DMS 273 (cell line): ENCODE data around the gene ENO3.
"Not testable (repeated sequence)": the region's sequence is repeated elsewhere in the genome, so short reads cannot be mapped to it uniquely, and the experiment has no call there.

ENCODE experiments used
- DNase-seq: peaks from one replicate; lab custom pipeline; 2025; ENCODE audit not compliant: unreplicated experiment; lab: John Stamatoyannopoulos, UW

ENO3 gene

GRCh38 chr17:4950746-4951204 is at the start of gene ENO3:
Gene ENO3 (plus strand): TSS chr17:4951119. CDS start chr17:4951830, 711 bp downstream.
- DNase-seq, result no peak

- no peak for DNase-seq
Observed at GRCh38 chr17:4901648-4902344, 49.1 kb upstream of the ENO3 start.

GRCh38 chr17:4902540-4902939 is 48.4 kb upstream of the ENO3 start:
- no peak for DNase-seq

- peak; percentile 83 for DNase-seq
Observed at GRCh38 chr17:4903051-4903818, 47.7 kb upstream of the ENO3 start, which contains the start of gene CHRNE. Gene CHRNE (minus strand): TSS chr17:4903098. CDS start chr17:4903063, 35 bp downstream.

GRCh38 chr17:4906642-4907041 is 44.3 kb upstream of the ENO3 start:
- not testable (repeated sequence) for DNase-seq

- DNase-seq, result no peak
Observed at GRCh38 chr17:4908301-4908700, 42.6 kb upstream of the ENO3 start.

GRCh38 chr17:4908711-4909496 is 42.0 kb upstream of the ENO3 start:
- peak; percentile 91 for DNase-seq

- DNase-seq, result peak; percentile 45
Observed at GRCh38 chr17:4913994-4914393, 36.9 kb upstream of the ENO3 start.

GRCh38 chr17:4914551-4914950 is 36.4 kb upstream of the ENO3 start:
- DNase-seq, result not testable (repeated sequence)

GRCh38 chr17:4919511-4920047 is 31.3 kb upstream of the ENO3 start:
- DNase-seq, result no peak

GRCh38 chr17:4920351-4921048 is 30.4 kb upstream of the ENO3 start:
- no peak for DNase-seq

GRCh38 chr17:4921320-4921719 is 29.6 kb upstream of the ENO3 start:
- no peak for DNase-seq

GRCh38 chr17:4926577-4927335 is 24.2 kb upstream of the ENO3 start:
- not testable (repeated sequence) for DNase-seq

GRCh38 chr17:4928881-4929280 is 22.0 kb upstream of the ENO3 start:
- DNase-seq, result no peak

- DNase-seq, result no peak
Observed at GRCh38 chr17:4931963-4932362, 19.0 kb upstream of the ENO3 start, which contains the start of gene GP1BA. Gene GP1BA (plus strand): TSS chr17:4932277. CDS start chr17:4932605, 328 bp downstream.

GRCh38 chr17:4932756-4933155 is 18.2 kb upstream of the ENO3 start:
- no peak for DNase-seq

- DNase-seq, result no peak
Observed at GRCh38 chr17:4933646-4934045, 17.3 kb upstream of the ENO3 start.

- DNase-seq, result peak; percentile 26
Observed at GRCh38 chr17:4934173-4934979, 16.5 kb upstream of the ENO3 start.

- DNase-seq, result no peak
Observed at GRCh38 chr17:4935650-4936049, 15.3 kb upstream of the ENO3 start.
